PC-9 (cell line): Measurements from ENCODE around the gene NRDC. TPM values are rescaled to one million over a fixed set of nuclear protein-coding genes. Genes with fewer than 3 reads are reported as not detected.

Experiments used
- BruUV-seq: library from RNA; stranded (reverse); fragments of 400-500 nt; replicated peaks from 2 replicates; lab custom pipeline; 2021; lab: Mats Ljungman, UMichigan
- CTCF ChIA-PET: fragments of 300-600 bp; sonication (Branson Sonifier 250); formaldehyde crosslinking; loops from one replicate; lab custom pipeline; 2022; ENCODE audit warnings: antibody characterized with exemption; lab: Charles Lee
- POLR2A ChIA-PET: fragments of 300-600 bp; sonication (Branson Sonifier 250); formaldehyde crosslinking; loops from one replicate; lab custom pipeline; 2022; ENCODE audit warnings: antibody characterized with exemption; ENCODE audit not compliant: unreplicated experiment; lab: Charles Lee
- DNase-seq, 2 experiments: peaks; one replicate each; pipeline versions ENCODE4 v3.0.0 to v3.0.0-alpha.2; 2015 to 2022; ENCODE audit warnings: mixed read lengths in 1 of 2
- H2AFZ ChIP-seq: fragments of 200-600 bp; sonication (generic); 2 replicates; pipeline ENCODE4 v1.8.1; 2017; ENCODE audit warnings: antibody characterized with exemption
- H3F3A ChIP-seq: fragments of 200-600 bp; sonication (generic); 2 replicates; pipeline ENCODE4 v1.8.1; 2017; ENCODE audit warnings: antibody characterized with exemption, mild to moderate bottlenecking, low read depth; ENCODE audit not compliant: insufficient read depth
- H3K27ac ChIP-seq: fragments of 200-600 bp; sonication (generic); 2 replicates; pipeline ENCODE4 v1.6.1; 2016; ENCODE audit warnings: mixed run types
- H3K27me3 ChIP-seq: fragments of 200-600 bp; sonication (generic); 2 replicates; pipeline ENCODE4 v1.6.1; 2016; ENCODE audit warnings: low read depth, mixed run types; ENCODE audit not compliant: insufficient read depth
- H3K36me3 ChIP-seq: fragments of 200-600 bp; sonication (generic); 2 replicates; pipeline ENCODE4 v1.6.1; 2016; ENCODE audit warnings: low read depth, mixed run types
- H3K4me1 ChIP-seq: fragments of 200-600 bp; sonication (generic); replicated peaks from 2 replicates; pipeline ENCODE4 v1.6.1; 2016; ENCODE audit warnings: mixed run types; ENCODE audit not compliant: insufficient read depth
- H3K4me2 ChIP-seq: fragments of 200-600 bp; sonication (generic); 2 replicates; pipeline ENCODE4 v1.6.1; 2017; ENCODE audit warnings: mixed run types
- H3K4me3 ChIP-seq: fragments of 200-600 bp; sonication (generic); 2 replicates; pipeline ENCODE4 v1.6.1; 2016; ENCODE audit warnings: mixed run types
- H3K79me2 ChIP-seq: fragments of 200-600 bp; sonication (generic); 2 replicates; pipeline ENCODE4 v1.6.1; 2017; ENCODE audit warnings: low read depth, mixed run types
- H3K9me2 ChIP-seq: fragments of 200-600 bp; sonication (generic); 2 replicates; pipeline ENCODE4 v1.8.1; 2017; ENCODE audit warnings: mild to moderate bottlenecking; ENCODE audit not compliant: insufficient read depth
- H3K9me3 ChIP-seq: fragments of 200-600 bp; sonication (generic); 2 replicates; pipeline ENCODE4 v1.8.1; 2016; ENCODE audit warnings: low read depth; ENCODE audit not compliant: insufficient read depth
- H4K20me1 ChIP-seq: fragments of 200-600 bp; sonication (generic); 2 replicates; pipeline ENCODE4 v1.8.1; 2017; ENCODE audit not compliant: insufficient read depth
- CTCF ChIP-seq: fragments of 200-600 bp; sonication (generic); conservative IDR thresholded peaks from 2 replicates; pipeline ENCODE4 v1.6.1; 2017; ENCODE audit warnings: mixed run types, antibody characterized with exemption, mild to moderate bottlenecking, moderate library complexity
- EZH2 ChIP-seq: fragments of 200-600 bp; sonication (generic); IDR thresholded peaks from 2 replicates; pipeline ENCODE4 v1.8.0; 2017; ENCODE audit warnings: antibody characterized with exemption, low read depth
- intact Hi-C: fragments of 100-400 bp; cut with micrococcal nuclease; formaldehyde crosslinking; loops from one replicate; pipeline ENCODE4 v1.10.0; 2022; ENCODE audit not compliant: unreplicated experiment
- total RNA-seq: library from RNA; stranded (reverse); gene quantifications from 2 replicates; pipeline ENCODE4 v1.2.3, GENCODE V29; 2021

Gene NRDC
- total RNA-seq, 1 experiment from 2014 or later = 219 TPM

GRCh38 chr1:51749151-51749550 lies 129.4 kb downstream of the NRDC start:
- ChIA-PET POLR2A (no interaction called here), CTCF (no interaction called here)
- TF ChIP-seq CTCF = no peak
- no peak for TF ChIP-seq EZH2
- H3K4me2 ChIP-seq = no peak overlapping the region
- peaks cover 58% of the 10 kb centered on the region for H3K36me3 ChIP-seq
- H3K79me2 ChIP-seq = peaks cover 29% of the 10 kb centered on the region
- intact Hi-C loops = no loop called here
- no peak overlapping the region for H3K27ac ChIP-seq
- peaks cover 22% of the 10 kb centered on the region for H3K4me1 ChIP-seq
- H3K9me2 ChIP-seq = no peaks in the 10 kb centered on the region
- no TSS peak for BruUV-seq
- H3K9me3 ChIP-seq = no peaks in the 10 kb centered on the region
- DNase-seq = no peak
- H2AFZ ChIP-seq = no peak overlapping the region
- H3K4me3 ChIP-seq = no peak overlapping the region
- H3F3A ChIP-seq = peaks cover 55% of the 10 kb centered on the region
- no peaks in the 10 kb centered on the region for H4K20me1 ChIP-seq
- H3K27me3 ChIP-seq = no peaks in the 10 kb centered on the region

- H4K20me1 ChIP-seq = 0 out of 2 replicates have a peak, but pooled peaks cover 4% of the 10 kb centered on the region
- CTCF ChIA-PET = no interaction called here
- no peak for TF ChIP-seq EZH2
- no peak for TF ChIP-seq CTCF
- H3K79me2 ChIP-seq = peaks cover 50% of the 10 kb centered on the region
- no peaks in the 10 kb centered on the region for H3K9me3 ChIP-seq
- no TSS peak for BruUV-seq
- H3K4me3 ChIP-seq = no peak overlapping the region
- 0 out of 2 replicates have a peak overlapping the region, but pooled peaks have one; percentile 8 for H3K27ac ChIP-seq
- no peaks in the 10 kb centered on the region for H3K27me3 ChIP-seq
- intact Hi-C loops = no loop called here
- H2AFZ ChIP-seq = no peak overlapping the region
- DNase-seq = no peak
- POLR2A ChIA-PET = no interaction called here
- H3K9me2 ChIP-seq = no peaks in the 10 kb centered on the region
- peaks cover 12% of the 10 kb centered on the region for H3K4me1 ChIP-seq
- peaks cover 36% of the 10 kb centered on the region for H3K36me3 ChIP-seq
- no peak overlapping the region for H3K4me2 ChIP-seq
- H3F3A ChIP-seq = peaks cover 25% of the 10 kb centered on the region
These were observed 133.3 kb downstream of the NRDC start for GRCh38 chr1:51745304-51745570.

GRCh38 chr1:51744506-51745303 lies 133.8 kb downstream of the NRDC start:
- peaks cover 52% of the 10 kb centered on the region for H3K79me2 ChIP-seq
- TF ChIP-seq EZH2 = no peak
- no peak for TF ChIP-seq CTCF
- H3F3A ChIP-seq = peaks cover 22% of the 10 kb centered on the region
- no peak overlapping the region for H3K4me2 ChIP-seq
- intact Hi-C loops = no loop called here
- peaks cover 7% of the 10 kb centered on the region for H3K4me1 ChIP-seq
- H3K36me3 ChIP-seq = peaks cover 33% of the 10 kb centered on the region; the same call in 1 of the 2 replicates
- H3K27me3 ChIP-seq = no peaks in the 10 kb centered on the region
- 0 out of 2 replicates have a peak, but pooled peaks cover 4% of the 10 kb centered on the region for H4K20me1 ChIP-seq
- H3K9me3 ChIP-seq = no peaks in the 10 kb centered on the region
- ChIA-PET POLR2A (no interaction called here), CTCF (no interaction called here)
- no TSS peak for BruUV-seq
- H2AFZ ChIP-seq = no peak overlapping the region
- 0 out of 2 replicates have a peak overlapping the region, but pooled peaks have one; percentile 8 for H3K27ac ChIP-seq
- H3K4me3 ChIP-seq = no peak overlapping the region
- H3K9me2 ChIP-seq = no peaks in the 10 kb centered on the region
- DNase-seq = no peak
